Endothelial cell of umbilical vein (primary cell): ENCODE results near the gene ADAM23. TPM values are rescaled to one million over a fixed set of nuclear protein-coding genes. Genes with fewer than 3 reads are reported as not detected.

Experiments
- BruUV-seq: library from RNA; stranded (reverse); fragments of 400-500 nt; replicated peaks from 2 replicates; lab custom pipeline; 2021; lab: Mats Ljungman, UMichigan
- CTCF ChIA-PET: fragments of 300-600, 350-600 bp; sonication (Branson Sonifier 250); formaldehyde crosslinking; loops from one replicate; lab custom pipeline; 2021; ENCODE audit warnings: antibody characterized with exemption, inconsistent platforms; lab: Charles Lee
- POLR2A ChIA-PET: fragments of 300-600, 350-600 bp; sonication (Branson Sonifier 250); formaldehyde crosslinking; loops from one replicate; lab custom pipeline; 2021; ENCODE audit warnings: antibody characterized with exemption, inconsistent platforms; lab: Charles Lee
- DNase-seq: peaks from one replicate; pipeline ENCODE4 v3.0.0-alpha.2; 2011; ENCODE audit warnings: low read depth, low spot score
- FAIRE-seq: peaks from 2 replicates; lab custom pipeline; 2011; peaks lifted over from hg19 to GRCh38; lab: Jason Lieb, UNC
- H2AFZ ChIP-seq: 2 replicates; pipeline ENCODE4 v1.6.0; 2012; ENCODE audit warnings: low read depth, low read length, control low read depth, inconsistent platforms
- H3K27ac ChIP-seq: 2 replicates; pipeline ENCODE4 v1.5.1; 2011; ENCODE audit warnings: low read depth, mild to moderate bottlenecking, control low read depth, low read length, moderate library complexity; ENCODE audit not compliant: insufficient read depth
- H3K27me3 ChIP-seq, 2 experiments: 2 replicates each; pipeline versions ENCODE4 v1.6.0 to v1.6.1; 2011; ENCODE audit warnings: low read length in 2 of 2, mixed read lengths in 1 of 2; ENCODE audit not compliant: control insufficient read depth in 2 of 2, insufficient read depth in 2 of 2
- H3K36me3 ChIP-seq, 2 experiments: 2 replicates in 1 of 2; 3 replicates in 1 of 2; pipeline ENCODE4 v1.5.1; 2011; ENCODE audit warnings: low read length in 2 of 2, mild to moderate bottlenecking in 1 of 2, moderate library complexity in 1 of 2; ENCODE audit not compliant: control insufficient read depth in 2 of 2, insufficient read depth in 2 of 2; ENCODE audit errors: extremely low read depth in 1 of 2
- H3K4me1 ChIP-seq: 3 replicates; pipeline ENCODE4 v1.5.1; 2011; ENCODE audit warnings: mild to moderate bottlenecking, low read length; ENCODE audit not compliant: control insufficient read depth, insufficient read depth; ENCODE audit errors: extremely low read depth
- H3K4me2 ChIP-seq: 2 replicates; pipeline ENCODE4 v1.6.1; 2011; ENCODE audit warnings: low read length, control low read depth, mixed read lengths; ENCODE audit not compliant: insufficient read depth
- H3K4me3 ChIP-seq, 3 experiments: fragments of 200-600 bp in 1 of 3; sonication (generic), shearing (Covaris generic) in 1 of 3; replicated peaks in 1 of 3; 2 replicates each; pipeline ENCODE4 v1.5.1; 2011 to 2016; ENCODE audit warnings: control low read depth in 3 of 3, low read length in 3 of 3, mild to moderate bottlenecking in 2 of 3, inconsistent platforms in 1 of 3, low read depth in 1 of 3, moderate library complexity in 1 of 3; ENCODE audit not compliant: insufficient read depth in 1 of 3
- H3K79me2 ChIP-seq: 2 replicates; pipeline ENCODE4 v1.6.0; 2012; ENCODE audit warnings: low read length, inconsistent platforms; ENCODE audit not compliant: control insufficient read depth, insufficient read depth
- H3K9ac ChIP-seq: replicated peaks from 2 replicates; pipeline ENCODE3; 2011; ENCODE audit warnings: low read length, control low read depth; ENCODE audit not compliant: insufficient read depth; ENCODE audit errors: extremely low read depth
- H3K9me1 ChIP-seq: replicated peaks from 3 replicates; pipeline ENCODE4 v1.6.0; 2011; ENCODE audit warnings: mild to moderate bottlenecking, low read length; ENCODE audit not compliant: control insufficient read depth, insufficient read depth; ENCODE audit errors: extremely low read depth
- H3K9me3 ChIP-seq: replicated peaks from 2 replicates; pipeline ENCODE4 v1.5.1; 2012; ENCODE audit warnings: low read length, inconsistent platforms; ENCODE audit not compliant: control insufficient read depth, insufficient read depth
- H4K20me1 ChIP-seq: replicated peaks from 2 replicates; pipeline ENCODE3; 2011; ENCODE audit warnings: mild to moderate bottlenecking, low read length; ENCODE audit not compliant: control insufficient read depth, insufficient read depth; ENCODE audit errors: extremely low read depth
- EZH2 ChIP-seq: IDR thresholded peaks from 2 replicates; pipeline ENCODE4 v1.6.1; 2012; ENCODE audit warnings: borderline replicate concordance, low read depth, mild to moderate bottlenecking, moderate library complexity, low read length, inconsistent platforms; ENCODE audit not compliant: severe bottlenecking
- FOS ChIP-seq: IDR thresholded peaks from 2 replicates; pipeline ENCODE4 v1.6.1; 2011; ENCODE audit warnings: mild to moderate bottlenecking, low read length, moderate library complexity, borderline replicate concordance; ENCODE audit not compliant: insufficient read depth
- GATA2 ChIP-seq: IDR thresholded peaks from 2 replicates; pipeline ENCODE4 v1.7.0; 2011; ENCODE audit warnings: low read depth, mild to moderate bottlenecking, moderate library complexity, mixed read lengths, low read length; ENCODE audit not compliant: insufficient read length, insufficient read depth
- JUN ChIP-seq: IDR thresholded peaks from 2 replicates; pipeline ENCODE4 v1.6.1; 2011; ENCODE audit warnings: borderline replicate concordance, low read depth; ENCODE audit not compliant: insufficient read length, insufficient read depth
- MAX ChIP-seq: IDR thresholded peaks from 2 replicates; pipeline ENCODE4 v1.6.1; 2011; ENCODE audit not compliant: insufficient read depth, insufficient read length
- MYC ChIP-seq: IDR thresholded peaks from one replicate; pipeline ENCODE4 v1.6.1; 2011; ENCODE audit warnings: mild to moderate bottlenecking, low read depth, low read length
- POLR2A ChIP-seq: IDR thresholded peaks from 2 replicates; pipeline ENCODE4 v1.6.1; 2012; ENCODE audit warnings: low read depth, mild to moderate bottlenecking, control low read depth, low read length
- POLR2AphosphoS5 ChIP-seq: IDR thresholded peaks from 2 replicates; pipeline ENCODE4 v1.6.1; 2012; ENCODE audit warnings: low read depth, mild to moderate bottlenecking, control low read depth, low read length, moderate library complexity; ENCODE audit not compliant: insufficient read depth
- dilution Hi-C: fragments of 300-500 bp; cut with MboI; formaldehyde crosslinking; loops from one replicate; pipeline ENCODE4 v1.15.0; 2019; ENCODE audit warnings: low sequenced_read_pairs; ENCODE audit not compliant: extremely low pct_ligation_motif_present
- intact Hi-C: fragments of 100-400 bp; cut with micrococcal nuclease; formaldehyde crosslinking; loops from one replicate; pipeline ENCODE4 v1.10.0; 2022
- polyA plus RNA-seq, 4 experiments: library from polyadenylated mRNA; depleted of rRNA in 3 of 4; stranded (reverse) in 3 of 4; unstranded in 1 of 4; fragments of >200 nt; gene quantifications; 2 replicates each; pipeline versions ENCODE4 v1.2.1 to v1.2.3, GENCODE V29; 2011 to 2012; ENCODE audit warnings: missing spikeins in 1 of 4
- total RNA-seq: library from RNA; stranded (reverse); gene quantifications from 2 replicates; pipeline ENCODE4 v1.2.3, GENCODE V29; 2021
- TF ChIP-seq, protein P1 (sequence below), 2 donors: IDR thresholded peaks; 1 replicate in 1 of 2; 2 replicates in 1 of 2; pipeline ENCODE4 v1.5.1; 2011; ENCODE audit warnings: low read length in 2 of 2, mild to moderate bottlenecking in 2 of 2, moderate library complexity in 2 of 2, control low read depth in 1 of 2, inconsistent platforms in 1 of 2, low read depth in 1 of 2; ENCODE audit not compliant: insufficient read depth in 1 of 2; ENCODE audit errors: extremely low read depth in 1 of 2

The ADAM23 gene
- total and polyA plus RNA-seq, 2 donors (not counting 3 experiments of a cell fraction or from before 2014, with no cell fraction given): 20.6 to 38.5 TPM

- H3K36me3 ChIP-seq: no peaks in the 10 kb centered on the region
- H3K27me3 ChIP-seq: no peaks in the 10 kb centered on the region
- no peak overlapping the region for H2AFZ ChIP-seq
- FAIRE-seq: no peak
- H3K79me2 ChIP-seq: no peaks in the 10 kb centered on the region
- dilution Hi-C loops (no loop called here), intact Hi-C loops (no loop called here)
- H3K4me2 ChIP-seq: no peak overlapping the region
- BruUV-seq: no TSS peak
- DNase-seq: no peak
- ChIA-PET POLR2A (no interaction called here), CTCF (interaction anchor here (1.3 to 1.5 kb wide), 2 partner anchors 9 to 122 kb away, joined by 3 read pairs; no protein-coding TSS in a partner anchor)
- H3K9ac ChIP-seq: no peak overlapping the region
- no peaks in the 10 kb centered on the region for H4K20me1 ChIP-seq
- no peak overlapping the region for H3K4me3 ChIP-seq
- no peaks in the 10 kb centered on the region for H3K9me3 ChIP-seq
- no peaks in the 10 kb centered on the region for H3K9me1 ChIP-seq
- TF ChIP-seq FOS (no peak), JUN (no peak), MAX (no peak), GATA2 (no peak), EZH2 (no peak), POLR2AphosphoS5 (no peak), MYC (no peak), POLR2A (no peak)
- TF ChIP-seq, protein P1, sequence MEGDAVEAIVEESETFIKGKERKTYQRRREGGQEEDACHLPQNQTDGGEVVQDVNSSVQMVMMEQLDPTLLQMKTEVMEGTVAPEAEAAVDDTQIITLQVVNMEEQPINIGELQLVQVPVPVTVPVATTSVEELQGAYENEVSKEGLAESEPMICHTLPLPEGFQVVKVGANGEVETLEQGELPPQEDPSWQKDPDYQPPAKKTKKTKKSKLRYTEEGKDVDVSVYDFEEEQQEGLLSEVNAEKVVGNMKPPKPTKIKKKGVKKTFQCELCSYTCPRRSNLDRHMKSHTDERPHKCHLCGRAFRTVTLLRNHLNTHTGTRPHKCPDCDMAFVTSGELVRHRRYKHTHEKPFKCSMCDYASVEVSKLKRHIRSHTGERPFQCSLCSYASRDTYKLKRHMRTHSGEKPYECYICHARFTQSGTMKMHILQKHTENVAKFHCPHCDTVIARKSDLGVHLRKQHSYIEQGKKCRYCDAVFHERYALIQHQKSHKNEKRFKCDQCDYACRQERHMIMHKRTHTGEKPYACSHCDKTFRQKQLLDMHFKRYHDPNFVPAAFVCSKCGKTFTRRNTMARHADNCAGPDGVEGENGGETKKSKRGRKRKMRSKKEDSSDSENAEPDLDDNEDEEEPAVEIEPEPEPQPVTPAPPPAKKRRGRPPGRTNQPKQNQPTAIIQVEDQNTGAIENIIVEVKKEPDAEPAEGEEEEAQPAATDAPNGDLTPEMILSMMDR (IDR thresholded peaks at IDR 0.05; ENCODE audit: extremely low read depth in 1 of 2, insufficient read depth in 1 of 2, low read depth in 1 of 2, low read length in 2 of 2): no peak
- H3K4me1 ChIP-seq: peaks cover 8% of the 10 kb centered on the region
- no peak overlapping the region for H3K27ac ChIP-seq
Observed at GRCh38 chr2:206520450-206520849, 77.1 kb downstream of the ADAM23 start.
